HFF-Myc (cell line): Measurements from ENCODE around the gene PLIN4.
A peak's percentile ranks its signal among the peaks of the same experiment; 100 is the strongest.
"Not testable (repeated sequence)": the region's sequence is repeated elsewhere in the genome, so short reads cannot be mapped to it uniquely, and the experiment has no call there.

ENCODE experiments used
- DNase-seq: peaks from one replicate; pipeline ENCODE4 v3.0.0-alpha.2; 2011; ENCODE audit warnings: low read depth; ENCODE audit errors: extremely low read depth
- H3K4me3 ChIP-seq: replicated peaks from 2 replicates; pipeline ENCODE4 v1.5.1; 2011; ENCODE audit warnings: low read depth, mild to moderate bottlenecking, control low read depth, low read length
- TF ChIP-seq, protein P1 (sequence below): IDR thresholded peaks from 2 replicates; pipeline ENCODE4 v1.5.1; 2012; ENCODE audit warnings: mild to moderate bottlenecking, low read depth, low read length, control low read depth; ENCODE audit errors: missing control alignments

PLIN4 gene, protein sequence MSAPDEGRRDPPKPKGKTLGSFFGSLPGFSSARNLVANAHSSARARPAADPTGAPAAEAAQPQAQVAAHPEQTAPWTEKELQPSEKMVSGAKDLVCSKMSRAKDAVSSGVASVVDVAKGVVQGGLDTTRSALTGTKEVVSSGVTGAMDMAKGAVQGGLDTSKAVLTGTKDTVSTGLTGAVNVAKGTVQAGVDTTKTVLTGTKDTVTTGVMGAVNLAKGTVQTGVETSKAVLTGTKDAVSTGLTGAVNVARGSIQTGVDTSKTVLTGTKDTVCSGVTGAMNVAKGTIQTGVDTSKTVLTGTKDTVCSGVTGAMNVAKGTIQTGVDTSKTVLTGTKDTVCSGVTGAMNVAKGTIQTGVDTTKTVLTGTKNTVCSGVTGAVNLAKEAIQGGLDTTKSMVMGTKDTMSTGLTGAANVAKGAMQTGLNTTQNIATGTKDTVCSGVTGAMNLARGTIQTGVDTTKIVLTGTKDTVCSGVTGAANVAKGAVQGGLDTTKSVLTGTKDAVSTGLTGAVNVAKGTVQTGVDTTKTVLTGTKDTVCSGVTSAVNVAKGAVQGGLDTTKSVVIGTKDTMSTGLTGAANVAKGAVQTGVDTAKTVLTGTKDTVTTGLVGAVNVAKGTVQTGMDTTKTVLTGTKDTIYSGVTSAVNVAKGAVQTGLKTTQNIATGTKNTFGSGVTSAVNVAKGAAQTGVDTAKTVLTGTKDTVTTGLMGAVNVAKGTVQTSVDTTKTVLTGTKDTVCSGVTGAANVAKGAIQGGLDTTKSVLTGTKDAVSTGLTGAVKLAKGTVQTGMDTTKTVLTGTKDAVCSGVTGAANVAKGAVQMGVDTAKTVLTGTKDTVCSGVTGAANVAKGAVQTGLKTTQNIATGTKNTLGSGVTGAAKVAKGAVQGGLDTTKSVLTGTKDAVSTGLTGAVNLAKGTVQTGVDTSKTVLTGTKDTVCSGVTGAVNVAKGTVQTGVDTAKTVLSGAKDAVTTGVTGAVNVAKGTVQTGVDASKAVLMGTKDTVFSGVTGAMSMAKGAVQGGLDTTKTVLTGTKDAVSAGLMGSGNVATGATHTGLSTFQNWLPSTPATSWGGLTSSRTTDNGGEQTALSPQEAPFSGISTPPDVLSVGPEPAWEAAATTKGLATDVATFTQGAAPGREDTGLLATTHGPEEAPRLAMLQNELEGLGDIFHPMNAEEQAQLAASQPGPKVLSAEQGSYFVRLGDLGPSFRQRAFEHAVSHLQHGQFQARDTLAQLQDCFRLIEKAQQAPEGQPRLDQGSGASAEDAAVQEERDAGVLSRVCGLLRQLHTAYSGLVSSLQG (N-terminal part only)

DNA sequence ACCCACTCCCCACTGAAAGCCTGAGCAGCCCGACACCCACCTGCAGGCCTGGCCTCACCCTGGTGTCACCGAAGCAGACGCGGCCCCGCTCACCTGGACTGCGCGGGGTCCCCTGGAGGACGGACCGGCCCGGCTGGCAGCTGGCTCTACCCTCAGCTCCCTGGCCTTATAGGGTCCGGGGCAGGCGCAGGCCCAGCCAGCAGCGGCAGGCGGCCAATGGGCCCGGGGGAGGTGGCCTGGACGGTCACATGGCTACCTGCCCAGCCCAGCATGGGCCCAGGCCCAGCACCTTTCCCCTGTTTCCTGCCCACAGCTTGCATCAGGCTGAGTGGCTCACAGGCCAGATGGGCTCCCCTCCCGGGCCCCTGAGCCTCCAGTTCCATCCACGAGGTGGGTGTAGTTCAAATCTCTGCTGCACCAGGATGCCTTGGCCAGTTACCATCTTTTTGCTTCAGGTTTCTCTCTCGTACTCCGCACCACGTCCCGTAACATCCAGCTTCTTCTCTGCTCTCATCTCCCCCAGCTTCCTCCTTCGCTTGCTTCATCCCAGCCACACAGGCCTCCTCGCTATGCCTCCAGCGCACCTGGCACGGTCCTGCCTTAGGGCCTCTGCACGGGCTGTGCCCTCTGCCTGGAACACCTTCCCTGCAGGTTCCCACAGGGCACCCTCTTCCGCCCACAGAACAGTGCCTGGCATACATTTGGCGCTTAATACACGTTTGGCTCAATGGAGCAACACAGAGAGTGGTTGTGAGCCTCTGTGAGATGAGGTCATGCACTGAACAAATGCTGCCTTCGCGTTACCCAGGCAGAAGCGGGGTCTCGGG lies at the start of gene PLIN4:
Gene PLIN4 (minus strand): TSS at position 142 of the 827 bp plus-strand sequence. CDS start 214 bp downstream, outside the sequence.
- TF ChIP-seq, protein P1, sequence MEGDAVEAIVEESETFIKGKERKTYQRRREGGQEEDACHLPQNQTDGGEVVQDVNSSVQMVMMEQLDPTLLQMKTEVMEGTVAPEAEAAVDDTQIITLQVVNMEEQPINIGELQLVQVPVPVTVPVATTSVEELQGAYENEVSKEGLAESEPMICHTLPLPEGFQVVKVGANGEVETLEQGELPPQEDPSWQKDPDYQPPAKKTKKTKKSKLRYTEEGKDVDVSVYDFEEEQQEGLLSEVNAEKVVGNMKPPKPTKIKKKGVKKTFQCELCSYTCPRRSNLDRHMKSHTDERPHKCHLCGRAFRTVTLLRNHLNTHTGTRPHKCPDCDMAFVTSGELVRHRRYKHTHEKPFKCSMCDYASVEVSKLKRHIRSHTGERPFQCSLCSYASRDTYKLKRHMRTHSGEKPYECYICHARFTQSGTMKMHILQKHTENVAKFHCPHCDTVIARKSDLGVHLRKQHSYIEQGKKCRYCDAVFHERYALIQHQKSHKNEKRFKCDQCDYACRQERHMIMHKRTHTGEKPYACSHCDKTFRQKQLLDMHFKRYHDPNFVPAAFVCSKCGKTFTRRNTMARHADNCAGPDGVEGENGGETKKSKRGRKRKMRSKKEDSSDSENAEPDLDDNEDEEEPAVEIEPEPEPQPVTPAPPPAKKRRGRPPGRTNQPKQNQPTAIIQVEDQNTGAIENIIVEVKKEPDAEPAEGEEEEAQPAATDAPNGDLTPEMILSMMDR: no peak
- no peak within 1 kb of the TSS for H3K4me3 ChIP-seq
- DNase-seq: no peak

GRCh38 chr19:4567584-4568071 lies 49.3 kb upstream of the PLIN4 start:
- TF ChIP-seq, protein P1: peak; percentile 93
- no peak overlapping the region for H3K4me3 ChIP-seq
- DNase-seq: no peak

DNA sequence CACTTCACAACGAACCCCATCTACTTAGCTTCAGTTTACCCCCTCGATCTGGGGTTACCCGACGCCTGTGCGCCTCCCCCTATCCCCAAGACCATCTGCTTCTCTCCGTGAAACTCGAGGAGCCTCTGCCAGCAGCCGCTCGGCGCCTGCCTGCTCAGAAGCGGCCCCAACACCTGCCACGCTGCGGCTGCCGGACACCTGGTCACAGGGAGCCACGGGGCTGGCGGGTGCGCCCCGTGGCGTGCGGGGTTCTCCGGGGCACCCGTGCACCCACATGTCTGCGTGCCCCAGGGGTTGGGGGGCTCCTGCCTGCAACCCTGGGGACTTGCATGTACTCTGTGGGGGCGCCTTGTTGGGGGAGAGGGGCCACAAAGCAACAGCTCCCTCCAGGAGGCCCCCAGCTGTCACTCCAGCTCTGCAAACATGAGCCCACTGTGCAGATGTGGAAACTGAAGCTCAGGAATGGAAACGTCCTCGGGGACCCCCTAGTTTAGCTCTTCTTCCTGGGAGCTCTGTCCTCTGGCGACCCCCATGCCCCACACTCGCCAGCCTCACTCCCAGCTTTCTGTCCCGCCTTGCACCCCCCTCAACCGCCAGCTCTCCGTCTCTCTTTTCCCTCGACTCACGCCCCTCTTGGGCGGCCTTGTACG lies 48.2 kb upstream of the PLIN4 start:
- no peak for DNase-seq
- TF ChIP-seq, protein P1: no peak
- H3K4me3 ChIP-seq: no peak overlapping the region

- not testable (repeated sequence) for DNase-seq, H3K4me3 ChIP-seq
Observed at GRCh38 chr19:4563562-4563961, 45.3 kb upstream of the PLIN4 start.

DNA sequence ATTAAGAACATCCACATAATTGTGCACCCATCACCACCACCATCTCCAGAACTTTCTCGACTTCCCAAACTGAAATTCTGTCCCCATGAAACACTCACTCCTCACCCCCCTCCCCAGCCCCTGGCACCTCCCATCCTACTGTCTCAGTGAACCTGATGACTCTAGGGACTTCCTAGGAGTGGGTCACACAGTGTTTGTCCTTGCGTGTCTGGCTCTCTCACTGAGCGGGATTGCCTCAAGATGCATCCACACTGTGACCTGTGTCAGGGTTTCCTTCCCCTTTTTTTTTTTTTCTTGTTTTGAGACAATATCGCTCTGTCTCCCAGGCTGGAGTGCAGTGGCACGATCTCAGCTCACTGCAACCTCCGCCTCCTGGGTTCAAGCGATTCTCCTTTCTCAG lies 43.8 kb upstream of the PLIN4 start:
- H3K4me3 ChIP-seq, DNase-seq: not testable (repeated sequence)

DNA sequence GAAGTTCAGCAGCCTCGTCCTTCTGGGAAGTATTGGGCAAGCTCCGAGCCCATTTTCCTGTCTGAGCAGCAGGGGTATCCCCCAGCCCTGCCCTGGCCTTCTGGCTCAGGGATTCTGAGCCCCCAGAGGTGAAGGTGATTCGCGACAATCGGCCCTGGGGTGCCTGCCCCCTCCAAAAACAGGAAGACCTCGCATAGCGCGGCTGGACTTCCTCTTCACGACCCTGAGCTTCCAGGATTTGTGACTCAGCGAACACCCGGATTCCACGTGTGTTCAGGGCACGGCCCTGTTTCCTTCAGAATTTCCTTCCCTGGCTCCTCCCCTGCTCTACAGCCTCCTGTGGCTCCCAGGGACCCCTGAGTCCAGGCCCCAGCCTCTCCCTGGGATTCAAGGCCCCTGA lies 41.3 kb upstream of the PLIN4 start, which contains the start of gene SEMA6B:
Gene SEMA6B (minus strand): TSS at position 116 of the 400 bp plus-strand sequence. CDS start 1,227 bp downstream, outside the sequence.
- DNase-seq: no peak
- TF ChIP-seq, protein P1: no peak

More for the DNA sequence above, 41.3 kb upstream of the PLIN4 start, which contains the start of gene SEMA6B:
- H3K4me3 ChIP-seq: no peak within 1 kb of the TSS
